Endothelial cell of umbilical vein (primary cell): ENCODE data around the gene VSIG10L.

Experiments
- CTCF ChIP-seq, 2 donors: IDR thresholded peaks; 1 replicate in 1 of 2; 2 replicates in 1 of 2; pipeline ENCODE4 v1.5.1; 2011; ENCODE audit warnings: low read length in 2 of 2, mild to moderate bottlenecking in 2 of 2, moderate library complexity in 2 of 2, control low read depth in 1 of 2, inconsistent platforms in 1 of 2, low read depth in 1 of 2; ENCODE audit not compliant: insufficient read depth in 1 of 2; ENCODE audit errors: extremely low read depth in 1 of 2
- EZH2 ChIP-seq: IDR thresholded peaks from 2 replicates; pipeline ENCODE4 v1.6.1; 2012; ENCODE audit warnings: borderline replicate concordance, low read depth, mild to moderate bottlenecking, moderate library complexity, low read length, inconsistent platforms; ENCODE audit not compliant: severe bottlenecking
- POLR2A ChIP-seq: IDR thresholded peaks from 2 replicates; pipeline ENCODE4 v1.6.1; 2012; ENCODE audit warnings: low read depth, mild to moderate bottlenecking, control low read depth, low read length

DNA sequence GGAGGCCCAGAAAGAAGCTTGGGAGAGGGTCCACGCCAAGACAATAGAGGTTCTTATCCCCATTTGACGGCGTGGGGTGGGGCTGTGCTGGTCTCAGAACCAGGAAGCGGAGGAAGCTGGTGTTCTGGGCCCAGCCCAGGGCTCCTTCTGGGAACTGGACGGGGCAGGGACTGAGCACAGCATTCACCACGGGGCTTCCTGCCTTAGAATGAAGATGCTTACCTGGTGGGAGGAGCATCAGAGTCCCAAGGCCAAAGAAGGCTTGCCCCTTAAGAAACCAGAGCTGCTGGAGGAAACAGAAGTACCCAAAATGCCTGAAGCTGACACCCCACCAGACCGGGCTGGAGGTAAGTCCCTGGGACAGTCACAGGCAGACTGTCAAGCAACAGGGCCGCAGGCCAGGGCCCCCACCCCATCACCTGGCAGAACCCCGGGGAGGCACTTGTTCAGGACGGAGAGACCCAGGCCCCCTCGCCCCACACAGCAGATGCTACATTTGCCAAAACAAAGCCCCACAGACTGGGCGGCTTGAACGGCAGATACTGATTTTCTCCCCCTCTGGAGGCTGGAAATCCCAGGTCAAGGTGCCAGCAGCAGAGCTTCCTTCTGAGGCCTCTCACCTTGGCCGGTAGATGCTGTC, 48.2 kb downstream of the VSIG10L start:
- TF ChIP-seq CTCF (IDR thresholded peaks at IDR 0.05; ENCODE audit: extremely low read depth in 1 of 2, insufficient read depth in 1 of 2, low read depth in 1 of 2, low read length in 2 of 2), result no peak
- TF ChIP-seq EZH2, result no peak
- no peak for TF ChIP-seq POLR2A
